GM12874 (cell line): Measurements from ENCODE around the gene CENPN.

Experiments used
- TF ChIP-seq, protein P1 (sequence below): IDR thresholded peaks from 2 replicates; pipeline ENCODE4 v1.5.1; 2011; ENCODE audit warnings: low read depth, mild to moderate bottlenecking, control low read depth, low read length, moderate library complexity; ENCODE audit not compliant: insufficient read depth

CENPN gene

DNA sequence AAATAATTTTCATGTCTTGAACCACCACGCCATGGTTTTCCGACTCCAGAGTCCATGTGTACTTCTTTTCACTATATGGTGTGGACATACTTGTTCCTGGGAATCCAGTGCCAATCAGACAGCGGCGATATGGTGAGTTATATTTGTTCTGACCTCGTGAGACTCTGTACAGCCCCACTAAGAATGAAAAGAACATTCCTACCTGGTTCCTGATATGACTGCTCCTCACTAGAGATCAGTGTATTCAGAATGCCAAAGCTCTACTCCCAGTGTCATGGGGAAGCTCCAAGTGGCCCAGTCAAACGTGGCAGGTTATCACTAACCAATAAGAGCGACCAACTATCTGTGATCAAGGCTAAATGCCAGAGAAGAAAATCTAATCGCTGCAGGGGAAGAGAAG lies 64.0 kb downstream of the CENPN start:
- TF ChIP-seq, protein P1, sequence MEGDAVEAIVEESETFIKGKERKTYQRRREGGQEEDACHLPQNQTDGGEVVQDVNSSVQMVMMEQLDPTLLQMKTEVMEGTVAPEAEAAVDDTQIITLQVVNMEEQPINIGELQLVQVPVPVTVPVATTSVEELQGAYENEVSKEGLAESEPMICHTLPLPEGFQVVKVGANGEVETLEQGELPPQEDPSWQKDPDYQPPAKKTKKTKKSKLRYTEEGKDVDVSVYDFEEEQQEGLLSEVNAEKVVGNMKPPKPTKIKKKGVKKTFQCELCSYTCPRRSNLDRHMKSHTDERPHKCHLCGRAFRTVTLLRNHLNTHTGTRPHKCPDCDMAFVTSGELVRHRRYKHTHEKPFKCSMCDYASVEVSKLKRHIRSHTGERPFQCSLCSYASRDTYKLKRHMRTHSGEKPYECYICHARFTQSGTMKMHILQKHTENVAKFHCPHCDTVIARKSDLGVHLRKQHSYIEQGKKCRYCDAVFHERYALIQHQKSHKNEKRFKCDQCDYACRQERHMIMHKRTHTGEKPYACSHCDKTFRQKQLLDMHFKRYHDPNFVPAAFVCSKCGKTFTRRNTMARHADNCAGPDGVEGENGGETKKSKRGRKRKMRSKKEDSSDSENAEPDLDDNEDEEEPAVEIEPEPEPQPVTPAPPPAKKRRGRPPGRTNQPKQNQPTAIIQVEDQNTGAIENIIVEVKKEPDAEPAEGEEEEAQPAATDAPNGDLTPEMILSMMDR: no peak

DNA sequence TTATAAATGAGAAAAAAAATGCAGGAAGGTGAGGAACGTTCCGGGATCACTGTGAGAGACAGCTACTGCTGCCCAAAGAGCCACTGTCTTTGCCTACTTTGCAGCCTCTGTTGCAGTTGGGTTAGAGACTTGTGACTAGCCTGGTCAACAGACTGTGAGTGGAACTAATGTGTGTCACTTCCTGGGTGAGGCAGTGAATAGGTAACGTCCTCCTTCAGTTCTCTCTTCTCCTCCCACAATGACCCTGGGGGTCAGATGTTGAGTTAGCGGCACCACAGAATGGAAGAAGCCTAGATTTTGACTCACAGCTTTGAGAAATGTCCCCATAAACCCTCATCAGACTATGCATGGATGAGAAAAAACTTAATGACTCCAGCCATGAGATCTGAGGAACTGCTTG lies 64.8 kb downstream of the CENPN start:
- TF ChIP-seq, protein P1: no peak

DNA sequence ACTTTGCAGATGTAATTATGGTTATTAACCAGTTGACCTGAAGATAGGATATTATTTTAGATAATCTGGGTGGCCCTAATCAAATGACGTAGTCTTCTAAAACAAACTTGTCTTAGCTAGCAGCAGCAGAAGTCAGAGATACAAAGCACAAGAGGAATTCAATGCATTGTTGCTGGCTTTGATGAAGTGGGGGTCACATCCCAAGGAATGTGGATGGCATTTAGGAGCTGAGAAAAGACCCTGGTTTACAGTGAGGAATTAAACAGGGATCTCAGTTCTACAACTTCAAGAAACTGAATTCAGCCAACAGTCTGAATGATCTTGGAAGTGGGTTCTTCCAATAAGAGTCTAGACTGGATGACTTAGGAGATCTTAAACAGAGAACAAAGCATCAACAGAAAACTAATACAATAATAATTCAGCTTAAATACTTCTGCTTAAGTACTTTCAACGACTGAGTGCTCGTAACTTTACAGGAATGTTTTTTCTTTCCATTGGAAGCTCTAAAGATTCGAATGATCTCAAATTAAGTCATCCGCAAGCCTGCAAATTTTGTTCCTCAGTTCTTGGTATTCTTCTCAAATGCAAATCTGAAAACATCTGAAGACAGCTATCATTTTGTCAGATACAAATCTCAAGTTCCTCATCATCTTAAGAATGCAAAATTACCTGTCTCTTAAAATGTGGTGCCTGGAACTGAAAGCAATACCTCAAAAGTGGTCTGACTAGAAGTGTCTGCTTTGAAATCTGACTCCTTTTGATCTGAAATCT lies 66.7 kb downstream of the CENPN start:
- TF ChIP-seq, protein P1: no peak

DNA sequence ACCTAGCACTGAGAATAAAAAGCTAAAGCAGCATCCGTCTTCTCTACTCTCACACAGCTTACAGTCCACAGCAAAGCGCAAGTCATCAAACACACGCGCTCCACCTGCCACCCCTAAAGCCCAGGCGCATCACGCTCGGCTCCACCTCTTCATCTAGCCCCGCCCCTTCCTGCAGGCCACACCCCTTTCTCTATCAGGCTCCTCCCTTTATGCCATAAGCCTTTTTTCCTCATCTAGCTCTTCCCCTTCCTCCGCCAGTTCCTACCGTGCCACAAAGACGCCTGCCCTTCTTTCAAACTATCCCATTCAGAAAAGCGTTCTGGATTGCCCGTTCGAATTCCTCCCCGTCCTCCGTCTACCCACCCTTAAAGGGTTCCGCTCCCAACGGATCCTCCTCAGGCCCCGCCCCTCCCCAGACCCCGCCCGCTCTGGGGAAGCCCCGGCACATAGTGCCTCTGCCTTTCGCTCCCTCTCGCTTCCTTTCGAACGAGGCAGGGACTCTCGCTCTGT lies 69.6 kb downstream of the CENPN start:
- TF ChIP-seq, protein P1: no peak

DNA sequence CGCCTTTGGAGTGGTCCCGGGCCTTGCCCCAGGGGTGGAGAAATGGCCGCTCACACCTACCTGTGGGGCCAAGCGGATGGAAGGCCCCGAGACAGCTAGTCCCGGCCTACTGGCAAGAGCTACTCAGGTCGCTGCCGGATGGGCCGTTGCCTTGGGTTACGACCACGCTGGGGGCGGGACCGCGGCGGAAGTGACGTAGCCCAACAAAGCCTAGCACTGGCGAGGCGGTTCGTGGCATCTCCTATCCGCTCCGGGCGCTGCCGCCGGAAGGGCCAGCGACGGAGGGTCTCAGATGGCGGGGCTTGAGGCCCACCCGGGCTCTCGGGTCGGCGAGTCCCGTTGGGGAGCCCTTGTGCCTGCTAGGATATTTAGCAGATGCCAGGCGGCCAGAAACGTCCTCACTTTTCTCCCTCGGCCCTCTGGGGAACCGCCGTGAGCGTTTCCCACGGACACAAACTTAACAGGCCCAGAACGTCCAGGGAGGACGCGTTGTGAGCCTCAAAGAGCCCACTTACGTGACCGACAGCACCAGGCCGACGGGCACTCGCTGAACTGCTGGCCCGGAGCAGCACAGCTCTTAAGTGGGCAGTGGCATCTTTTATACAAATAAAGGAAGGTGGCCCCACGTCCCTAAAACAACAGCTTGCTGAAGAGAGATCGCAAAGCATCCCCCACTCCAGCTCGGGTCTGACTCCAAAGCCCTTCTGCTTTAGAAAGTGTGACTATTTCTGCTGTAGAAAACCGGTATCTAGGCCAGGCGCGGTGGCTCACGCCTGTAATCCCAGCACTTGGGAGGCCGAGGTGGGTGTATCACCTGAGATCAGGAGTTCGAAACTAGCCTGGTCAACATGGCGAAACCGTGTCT lies 70.3 kb downstream of the CENPN start, which contains the start of gene C16orf46:
Gene C16orf46 (minus strand): TSS at position 163 of the 865 bp plus-strand sequence. CDS start 13,283 bp downstream, outside the sequence.
- TF ChIP-seq, protein P1: no peak

DNA sequence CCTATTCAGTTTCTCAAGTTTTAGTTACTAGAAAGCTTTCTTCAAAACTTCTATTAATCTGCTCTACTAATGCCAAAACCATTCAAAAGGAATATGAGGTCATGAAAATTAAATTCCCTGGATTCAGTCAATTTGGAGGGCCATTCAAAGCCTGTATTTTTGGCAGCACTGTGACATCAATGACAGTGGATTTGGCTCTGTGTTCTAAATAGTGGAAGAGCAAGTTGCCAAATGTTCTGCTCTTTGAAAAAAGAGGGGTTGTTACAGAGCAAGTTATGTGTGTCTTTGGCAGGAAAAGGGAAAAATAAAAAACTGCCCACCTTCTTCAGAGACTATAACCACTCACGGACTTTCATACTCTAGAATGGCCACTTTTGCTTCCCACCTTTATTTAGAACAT lies 73.2 kb downstream of the CENPN start:
- TF ChIP-seq, protein P1: no peak

DNA sequence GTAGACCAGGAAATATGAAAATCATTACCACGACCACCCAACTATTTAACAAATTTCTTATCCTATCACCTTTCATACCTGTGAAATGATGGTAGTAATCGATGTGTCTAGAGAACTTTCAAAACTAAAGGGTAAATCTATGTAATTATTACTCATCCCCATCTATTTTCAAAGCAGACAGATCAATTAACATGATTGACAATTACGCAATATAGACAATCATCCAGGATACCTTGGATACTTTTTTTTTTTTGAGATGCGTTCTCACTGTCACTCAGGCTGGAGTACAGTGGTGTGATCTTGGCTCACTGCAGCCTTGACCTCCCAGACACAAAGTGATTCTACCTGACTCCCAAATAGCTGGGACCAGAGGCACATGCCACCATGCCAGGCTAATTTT lies 74.0 kb downstream of the CENPN start:
- TF ChIP-seq, protein P1: no peak
